NCI-H1694 (cell line): Measurements from ENCODE around the gene PRDM11.

Experiments
- DNase-seq: peaks from one replicate; lab custom pipeline; 2025; lab: John Stamatoyannopoulos, UW

The PRDM11 gene

GRCh38 chr11:45141631-45142030 is 4.8 kb upstream of the PRDM11 start:
- DNase-seq: no peak

DNA sequence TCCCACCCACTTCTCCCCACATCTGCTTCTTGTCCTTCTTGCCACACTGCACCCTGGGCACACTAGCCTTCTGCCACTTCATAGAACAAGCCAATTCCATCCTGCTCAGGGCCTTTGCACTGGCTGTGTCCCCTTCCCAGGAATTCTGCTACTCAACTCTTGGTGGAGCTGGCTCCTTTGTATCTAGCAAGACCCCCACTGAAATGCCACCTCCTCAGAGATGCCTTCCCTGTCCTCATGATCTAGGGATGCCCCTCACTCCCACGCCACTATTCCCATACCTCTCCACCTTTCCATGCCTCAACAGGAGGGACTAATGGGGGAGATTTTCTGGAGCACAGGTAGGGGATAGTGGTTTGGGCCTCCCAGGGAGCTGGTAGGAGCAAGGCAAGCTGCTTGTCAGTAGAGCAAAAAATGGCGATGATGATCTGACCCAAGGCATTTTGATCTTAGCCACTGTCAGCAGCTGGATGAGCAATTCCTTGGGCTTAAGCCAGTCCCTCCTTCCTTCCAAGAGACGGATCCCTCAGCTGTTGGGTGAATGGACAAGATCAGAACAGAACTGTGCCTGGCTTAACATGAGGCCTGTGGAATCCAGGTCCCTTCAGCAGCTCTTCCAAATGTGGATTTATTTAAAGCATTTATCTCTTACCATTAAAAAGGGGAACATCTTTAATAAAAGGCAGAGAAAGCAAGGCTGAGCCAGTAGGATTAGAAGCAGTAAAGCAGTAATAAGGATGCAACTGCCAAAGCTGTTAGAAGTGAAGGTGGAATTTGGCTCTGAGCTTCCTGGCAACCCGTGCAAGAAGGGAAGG is 4.0 kb upstream of the PRDM11 start:
- no peak for DNase-seq

- no peak for DNase-seq
These were observed 2.9 kb upstream of the PRDM11 start for GRCh38 chr11:45143494-45143893.

GRCh38 chr11:45144126-45145082 is 2.0 kb upstream of the PRDM11 start:
- DNase-seq: no peak

DNA sequence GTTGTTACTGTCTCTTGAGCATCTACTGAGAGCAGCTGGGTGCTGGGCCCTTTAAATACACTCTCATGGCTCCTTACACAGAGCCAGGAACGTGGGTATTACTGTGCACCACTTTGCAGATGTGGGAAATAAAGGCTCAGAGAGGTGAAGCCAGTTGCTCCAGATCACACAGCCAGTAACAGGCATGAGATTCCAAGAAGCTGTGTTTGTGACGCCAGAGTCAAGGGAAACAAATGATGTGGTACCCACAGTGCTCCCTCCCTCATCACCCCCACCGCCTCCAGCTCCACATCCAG is 1.4 kb upstream of the PRDM11 start:
- DNase-seq: no peak

- DNase-seq: no peak
These were observed 914 bp upstream of the PRDM11 start for GRCh38 chr11:45145379-45146071.

GRCh38 chr11:45147017-45147728 is 734 bp downstream of the PRDM11 start:
- peak; percentile 73 for DNase-seq

GRCh38 chr11:45147891-45148675 is 1.6 kb downstream of the PRDM11 start:
- no peak for DNase-seq

GRCh38 chr11:45149483-45150056 is 3.1 kb downstream of the PRDM11 start:
- no peak for DNase-seq

- DNase-seq: no peak
These were observed 3.9 kb downstream of the PRDM11 start for GRCh38 chr11:45150301-45150700.

DNA sequence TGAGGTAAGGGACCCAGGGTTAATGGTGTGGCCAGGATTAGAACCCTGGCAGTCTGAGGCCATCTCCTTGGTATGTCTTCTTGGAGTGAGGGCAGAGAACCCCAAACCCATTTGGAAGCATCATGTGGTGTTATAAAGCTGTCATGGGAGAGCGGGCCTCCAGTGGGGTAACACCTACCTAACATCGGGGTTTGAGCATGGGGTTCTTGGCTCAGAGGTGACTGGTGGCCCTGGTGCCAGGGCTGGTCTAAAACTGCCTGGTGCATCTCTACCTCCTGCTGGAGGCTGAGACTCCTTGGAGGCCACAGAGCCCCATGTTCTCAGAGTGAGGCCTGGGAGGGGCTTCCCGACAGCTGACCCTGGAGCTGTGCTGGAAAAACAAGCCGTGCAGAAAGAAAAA is 4.5 kb downstream of the PRDM11 start:
- DNase-seq: no peak

DNA sequence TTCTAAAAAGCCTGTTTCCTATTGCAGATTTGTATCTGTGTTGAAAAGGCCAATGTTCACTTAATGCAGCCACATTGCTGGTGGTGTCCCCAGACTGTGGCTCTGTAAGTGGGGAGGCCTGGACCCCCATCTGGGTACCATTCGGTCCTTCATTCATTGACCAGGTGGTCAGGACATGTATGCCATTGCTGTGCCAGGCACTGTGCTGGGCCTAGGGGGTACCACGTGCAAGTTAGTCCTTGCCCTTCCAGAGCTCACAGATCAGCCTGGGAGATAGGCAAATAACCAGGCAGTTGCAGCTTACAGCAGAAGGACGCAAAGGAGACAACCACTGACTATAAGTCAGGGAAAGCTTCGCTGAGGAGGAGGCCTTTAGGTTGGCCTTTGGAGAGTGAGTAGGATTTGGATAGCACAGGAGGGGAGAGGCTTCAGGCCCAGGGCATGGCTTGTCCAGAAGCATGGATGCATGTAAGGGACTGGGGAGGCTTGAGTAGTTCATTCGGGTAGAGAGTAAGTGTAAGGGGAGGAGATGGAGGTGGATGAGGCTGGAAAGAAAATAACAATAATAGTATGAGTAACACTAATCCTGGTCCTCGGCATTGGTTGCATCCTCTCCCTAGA is 5.0 kb downstream of the PRDM11 start:
- no peak for DNase-seq

GRCh38 chr11:45152740-45153595 is 6.5 kb downstream of the PRDM11 start:
- DNase-seq: no peak

- no peak for DNase-seq
These were observed 7.8 kb downstream of the PRDM11 start for GRCh38 chr11:45154276-45154675.

- no peak for DNase-seq
These were observed 8.7 kb downstream of the PRDM11 start for GRCh38 chr11:45155058-45155551.

DNA sequence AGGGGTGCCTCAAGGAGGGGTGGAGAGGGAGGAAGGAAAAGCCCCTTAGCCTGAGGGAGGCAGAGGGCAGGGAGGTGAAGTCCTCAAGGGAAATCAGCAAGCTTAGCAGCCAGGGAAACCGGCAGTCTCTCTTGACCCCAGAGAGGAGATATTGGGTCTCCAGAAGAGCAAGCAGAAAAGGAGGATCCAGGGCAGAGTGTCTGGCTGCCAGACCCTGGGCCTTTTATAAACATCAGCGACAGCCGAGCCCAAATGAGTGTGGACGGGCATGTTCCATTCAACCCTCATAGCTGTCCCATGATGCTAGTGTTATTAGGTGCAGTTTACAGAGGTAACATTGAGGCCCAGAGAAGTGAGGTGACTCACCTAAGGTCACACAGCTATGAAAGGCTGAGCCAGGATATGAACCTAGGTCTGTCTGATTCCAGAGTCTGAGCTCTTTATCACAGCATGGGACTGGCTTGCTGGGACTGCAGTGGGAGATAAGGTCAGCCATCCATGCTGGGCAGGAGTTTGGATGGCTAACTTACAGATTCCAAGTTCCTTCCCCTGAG is 9.3 kb downstream of the PRDM11 start:
- DNase-seq: no peak

- DNase-seq: no peak
These were observed 9.8 kb downstream of the PRDM11 start for GRCh38 chr11:45156201-45156600.

- no peak for DNase-seq
These were observed 10.3 kb downstream of the PRDM11 start for GRCh38 chr11:45156741-45157140.
